ENCODE data around the gene FNBP1L. TPM values are rescaled to one million over a fixed set of nuclear protein-coding genes. Genes with fewer than 3 reads are reported as not detected.

Gene FNBP1L
- total and polyA plus RNA-seq, 2 of the 8 experiments (the other 6 are each of a cell fraction or from before 2014, with no cell fraction given) = 48.9 to 95.9 TPM

- no peak for TF ChIP-seq CHD7 (IDR thresholded peaks at IDR 0.05; ENCODE audit: insufficient replicate concordance, low read length)
- TF ChIP-seq SIX5 (IDR thresholded peaks at IDR 0.05; ENCODE audit: low read depth, low read length) = no peak
- no peak for TF ChIP-seq PHF8 (conservative IDR thresholded peaks at IDR 0.05; ENCODE audit: low read depth, low read length)
- no peak for TF ChIP-seq CTBP2 (IDR thresholded peaks at IDR 0.05; ENCODE audit: borderline replicate concordance, insufficient read depth, insufficient read length, low read length)
- TF ChIP-seq NRF1 (IDR thresholded peaks at IDR 0.05; ENCODE audit: low read depth, low read length) = no peak
- TF ChIP-seq HDAC2 (IDR thresholded peaks at IDR 0.05; ENCODE audit: borderline replicate concordance in 1 of 2, low read depth in 2 of 2, low read length in 2 of 2) = no peak
- TF ChIP-seq BACH1 (IDR thresholded peaks at IDR 0.05; ENCODE audit: low read length) = no peak
- TF ChIP-seq TAF1 (IDR thresholded peaks at IDR 0.05; ENCODE audit: low read depth, low read length) = no peak
Observed at GRCh38 chr1:93578911-93579825, 131.2 kb downstream of the FNBP1L start (continued).

Measured in H1 (cell line).